ENCODE data around the gene POC1A.

Gene POC1A

GRCh38 chr3:52191663-52192062, 37.4 kb upstream of the POC1A start:
- TF ChIP-seq GATA3 (IDR thresholded peaks at IDR 0.05; ENCODE audit: low read depth, low read length) (no peak), GATA2 (IDR thresholded peaks at IDR 0.05; ENCODE audit: low read depth, low read length) (no peak)

GRCh38 chr3:52190294-52191074, 36.3 kb upstream of the POC1A start:
- no peak for TF ChIP-seq GATA3 (IDR thresholded peaks at IDR 0.05; ENCODE audit: low read depth, low read length)
- no peak for TF ChIP-seq GATA2 (IDR thresholded peaks at IDR 0.05; ENCODE audit: low read depth, low read length)

- TF ChIP-seq GATA3 (IDR thresholded peaks at IDR 0.05; ENCODE audit: low read depth, low read length) (no peak), GATA2 (IDR thresholded peaks at IDR 0.05; ENCODE audit: low read depth, low read length) (no peak)
Observed at GRCh38 chr3:52188556-52188955, 34.3 kb upstream of the POC1A start.

GRCh38 chr3:52186729-52187128, 32.5 kb upstream of the POC1A start:
- TF ChIP-seq GATA3 (IDR thresholded peaks at IDR 0.05; ENCODE audit: low read depth, low read length) (no peak), GATA2 (IDR thresholded peaks at IDR 0.05; ENCODE audit: low read depth, low read length) (no peak)

- TF ChIP-seq GATA3 (IDR thresholded peaks at IDR 0.05; ENCODE audit: low read depth, low read length) (no peak), GATA2 (IDR thresholded peaks at IDR 0.05; ENCODE audit: low read depth, low read length) (no peak)
Observed at GRCh38 chr3:52185837-52186236, 31.6 kb upstream of the POC1A start.

GRCh38 chr3:52185311-52185710, 31.1 kb upstream of the POC1A start:
- TF ChIP-seq GATA3 (IDR thresholded peaks at IDR 0.05; ENCODE audit: low read depth, low read length) (no peak), GATA2 (IDR thresholded peaks at IDR 0.05; ENCODE audit: low read depth, low read length) (no peak)

- TF ChIP-seq GATA3 (IDR thresholded peaks at IDR 0.05; ENCODE audit: low read depth, low read length) (no peak), GATA2 (IDR thresholded peaks at IDR 0.05; ENCODE audit: low read depth, low read length) (no peak)
Observed at GRCh38 chr3:52184690-52185089, 30.5 kb upstream of the POC1A start.

- TF ChIP-seq GATA3 (IDR thresholded peaks at IDR 0.05; ENCODE audit: low read depth, low read length) (no peak), GATA2 (IDR thresholded peaks at IDR 0.05; ENCODE audit: low read depth, low read length) (no peak)
Observed at GRCh38 chr3:52183786-52184445, 29.7 kb upstream of the POC1A start.

GRCh38 chr3:52182691-52183090, 28.5 kb upstream of the POC1A start:
- TF ChIP-seq GATA2 (IDR thresholded peaks at IDR 0.05; ENCODE audit: low read depth, low read length) (no peak), GATA3 (IDR thresholded peaks at IDR 0.05; ENCODE audit: low read depth, low read length) (no peak)

GRCh38 chr3:52182196-52182595, 28.0 kb upstream of the POC1A start:
- TF ChIP-seq GATA2 (IDR thresholded peaks at IDR 0.05; ENCODE audit: low read depth, low read length) (no peak), GATA3 (IDR thresholded peaks at IDR 0.05; ENCODE audit: low read depth, low read length) (no peak)

GRCh38 chr3:52181543-52181942, 27.3 kb upstream of the POC1A start:
- TF ChIP-seq GATA3 (IDR thresholded peaks at IDR 0.05; ENCODE audit: low read depth, low read length) (no peak), GATA2 (IDR thresholded peaks at IDR 0.05; ENCODE audit: low read depth, low read length) (no peak)

GRCh38 chr3:52178537-52178936, 24.3 kb upstream of the POC1A start:
- no peak for TF ChIP-seq GATA3 (IDR thresholded peaks at IDR 0.05; ENCODE audit: low read depth, low read length)
- no peak for TF ChIP-seq GATA2 (IDR thresholded peaks at IDR 0.05; ENCODE audit: low read depth, low read length)

- TF ChIP-seq GATA3 (IDR thresholded peaks at IDR 0.05; ENCODE audit: low read depth, low read length) = no peak
- no peak for TF ChIP-seq GATA2 (IDR thresholded peaks at IDR 0.05; ENCODE audit: low read depth, low read length)
Observed at GRCh38 chr3:52177701-52178042, 23.4 kb upstream of the POC1A start.

GRCh38 chr3:52176951-52177700, 22.9 kb upstream of the POC1A start:
- TF ChIP-seq GATA3 (IDR thresholded peaks at IDR 0.05; ENCODE audit: low read depth, low read length) (no peak), GATA2 (IDR thresholded peaks at IDR 0.05; ENCODE audit: low read depth, low read length) (no peak)

All from SH-SY5Y (cell line).